ENCODE results near the gene HDGFL1. TPM values are rescaled to one million over a fixed set of nuclear protein-coding genes. Genes with fewer than 3 reads are reported as not detected.

Gene HDGFL1
- total and polyA plus RNA-seq, 2 donors (not counting 1 experiment from before 2014, with no cell fraction given) = not detected

DNA sequence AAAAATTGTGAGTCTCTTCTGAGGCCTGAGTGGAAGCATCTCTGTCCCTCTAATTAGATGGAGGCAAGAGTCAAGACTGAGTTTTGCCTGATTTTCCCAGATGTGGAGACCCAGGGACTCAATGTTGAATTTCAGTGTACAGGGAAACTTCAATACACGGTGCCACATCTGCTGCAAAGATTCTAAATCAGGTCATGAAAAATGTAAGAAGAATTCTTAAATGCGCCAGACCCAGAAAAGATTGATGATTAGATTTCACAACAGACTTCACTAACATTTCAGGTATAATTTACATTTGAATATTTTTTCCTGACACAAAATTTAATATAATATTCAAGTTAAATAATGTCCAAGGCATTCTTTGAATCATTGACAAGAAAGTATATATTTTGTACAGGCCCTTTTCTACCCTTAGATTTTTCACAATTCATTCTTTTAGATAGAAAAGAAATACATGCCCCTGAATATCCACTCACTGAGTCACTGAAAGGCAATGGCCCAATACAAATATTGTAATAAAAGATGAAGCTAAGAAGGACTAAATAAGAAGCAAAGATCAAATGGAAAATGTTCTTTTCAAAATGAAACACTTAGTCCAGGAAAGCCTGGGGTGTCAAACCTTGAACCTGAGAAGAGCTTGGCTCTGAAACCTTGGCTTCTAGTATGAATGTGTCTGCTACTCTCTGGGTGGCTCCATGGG lies 18.2 kb upstream of the HDGFL1 start:
- Histone ChIP-seq H4K20me1 (ENCODE audit: control insufficient read depth, extremely low read depth, insufficient read depth, low read length) (no peaks in the 10 kb centered on the region), H3K4me3 (replicated peaks in 1 of 4; ENCODE audit: control extremely low read depth in 1 of 4, insufficient read depth in 1 of 4, low read depth in 3 of 4, low read length in 4 of 4) (no peak overlapping the region), H3K4me2 (ENCODE audit: extremely low read depth, insufficient read depth, low read length) (no peak overlapping the region), H3K9me3 (ENCODE audit: control insufficient read depth, insufficient read depth, low read depth, low read length) (no peaks in the 10 kb centered on the region), H3K27me3 (ENCODE audit: control insufficient read depth, insufficient read depth, low read length) (no peaks in the 10 kb centered on the region), H3K36me3 (ENCODE audit: control insufficient read depth, insufficient read depth, low read length) (no peaks in the 10 kb centered on the region), H2AFZ (ENCODE audit: low read length) (no peak overlapping the region), H3K9ac (ENCODE audit: insufficient read depth, low read length) (no peak overlapping the region), H3K79me2 (ENCODE audit: control insufficient read depth, insufficient read depth, low read length) (no peaks in the 10 kb centered on the region), H3K4me1 (ENCODE audit: control insufficient read depth, extremely low read depth, insufficient read depth, low read length) (no peaks in the 10 kb centered on the region), H3K27ac (ENCODE audit: insufficient read depth, low read length) (no peak overlapping the region)
- peak; percentile 28 to 70 for DNase-seq (ENCODE audit: low read depth in 2 of 2)
- TF ChIP-seq CTCF (conservative IDR thresholded peaks at IDR 0.05 in 1 of 2, IDR thresholded peaks at IDR 0.05 in 1 of 2; ENCODE audit: low read depth in 1 of 2, low read length in 2 of 2) (no peak), EZH2 (IDR thresholded peaks at IDR 0.05; ENCODE audit: low read length, missing control alignments) (no peak)

DNA sequence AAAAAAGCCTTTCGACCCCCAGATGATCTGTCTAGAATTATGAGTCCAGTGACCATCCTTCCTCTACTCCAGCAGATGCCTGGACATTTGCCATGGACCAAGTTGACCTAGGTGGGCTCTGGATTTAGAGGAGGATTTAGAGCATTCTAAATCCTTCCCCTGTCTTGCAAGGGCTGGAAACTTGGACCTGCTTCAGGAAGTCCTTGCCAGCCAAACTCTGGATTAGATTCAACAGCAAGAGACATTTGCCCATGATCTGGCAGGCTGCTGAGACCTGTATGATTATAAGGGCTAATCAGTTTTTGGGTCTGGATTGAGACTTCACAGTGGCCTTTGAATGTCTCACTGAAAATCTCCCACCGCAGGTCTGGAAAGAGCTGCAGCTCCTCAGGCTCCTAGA lies 13.1 kb upstream of the HDGFL1 start:
- no peak for DNase-seq (ENCODE audit: low read depth in 2 of 2)
- no peak for TF ChIP-seq CTCF (conservative IDR thresholded peaks at IDR 0.05 in 1 of 2, IDR thresholded peaks at IDR 0.05 in 1 of 2; ENCODE audit: low read depth in 1 of 2, low read length in 2 of 2)
- no peak for TF ChIP-seq EZH2 (IDR thresholded peaks at IDR 0.05; ENCODE audit: low read length, missing control alignments)
- H3K36me3 ChIP-seq (ENCODE audit: control insufficient read depth, insufficient read depth, low read length) = no peaks in the 10 kb centered on the region
- H3K4me1 ChIP-seq (ENCODE audit: control insufficient read depth, extremely low read depth, insufficient read depth, low read length) = no peaks in the 10 kb centered on the region
- no peak overlapping the region for H2AFZ ChIP-seq (ENCODE audit: low read length)
- no peaks in the 10 kb centered on the region for H3K27me3 ChIP-seq (ENCODE audit: control insufficient read depth, insufficient read depth, low read length)
- H3K79me2 ChIP-seq (ENCODE audit: control insufficient read depth, insufficient read depth, low read length) = no peaks in the 10 kb centered on the region
- no peak overlapping the region for H3K9ac ChIP-seq (ENCODE audit: insufficient read depth, low read length)
- no peak overlapping the region for H3K27ac ChIP-seq (ENCODE audit: insufficient read depth, low read length)
- no peaks in the 10 kb centered on the region for H3K9me3 ChIP-seq (ENCODE audit: control insufficient read depth, insufficient read depth, low read depth, low read length)
- no peaks in the 10 kb centered on the region for H4K20me1 ChIP-seq (ENCODE audit: control insufficient read depth, extremely low read depth, insufficient read depth, low read length)
- H3K4me3 ChIP-seq (replicated peaks in 1 of 4; ENCODE audit: control extremely low read depth in 1 of 4, insufficient read depth in 1 of 4, low read depth in 3 of 4, low read length in 4 of 4) = no peak overlapping the region
- no peak overlapping the region for H3K4me2 ChIP-seq (ENCODE audit: extremely low read depth, insufficient read depth, low read length)

DNA sequence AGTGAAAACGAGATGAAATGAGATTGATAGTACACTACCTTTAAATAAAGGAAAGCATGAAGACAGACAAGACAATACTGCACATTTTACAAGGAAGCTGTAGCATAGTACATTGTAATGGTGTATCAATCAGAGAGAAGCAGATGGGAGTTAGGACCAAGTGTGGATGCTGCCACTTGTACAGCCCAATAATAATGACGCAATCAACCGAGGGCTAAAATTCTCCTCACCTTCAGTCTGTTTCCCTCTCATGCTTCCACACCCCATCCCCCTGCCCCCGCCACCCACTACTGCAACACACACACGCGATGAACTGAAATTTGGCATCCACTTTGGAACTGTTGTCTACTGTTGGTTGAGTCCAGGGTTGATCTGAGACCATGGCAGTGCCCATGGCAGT lies 12.4 kb upstream of the HDGFL1 start:
- no peak overlapping the region for H3K4me3 ChIP-seq (replicated peaks in 1 of 4; ENCODE audit: control extremely low read depth in 1 of 4, insufficient read depth in 1 of 4, low read depth in 3 of 4, low read length in 4 of 4)
- no peaks in the 10 kb centered on the region for H3K27me3 ChIP-seq (ENCODE audit: control insufficient read depth, insufficient read depth, low read length)
- H3K36me3 ChIP-seq (ENCODE audit: control insufficient read depth, insufficient read depth, low read length) = no peaks in the 10 kb centered on the region
- H3K4me1 ChIP-seq (ENCODE audit: control insufficient read depth, extremely low read depth, insufficient read depth, low read length) = no peaks in the 10 kb centered on the region
- H4K20me1 ChIP-seq (ENCODE audit: control insufficient read depth, extremely low read depth, insufficient read depth, low read length) = no peaks in the 10 kb centered on the region
- no peak overlapping the region for H3K4me2 ChIP-seq (ENCODE audit: extremely low read depth, insufficient read depth, low read length)
- H3K27ac ChIP-seq (ENCODE audit: insufficient read depth, low read length) = no peak overlapping the region
- no peak overlapping the region for H2AFZ ChIP-seq (ENCODE audit: low read length)
- H3K9me3 ChIP-seq (ENCODE audit: control insufficient read depth, insufficient read depth, low read depth, low read length) = no peaks in the 10 kb centered on the region
- TF ChIP-seq CTCF (conservative IDR thresholded peaks at IDR 0.05 in 1 of 2, IDR thresholded peaks at IDR 0.05 in 1 of 2; ENCODE audit: low read depth in 1 of 2, low read length in 2 of 2) = no peak
- no peak for TF ChIP-seq EZH2 (IDR thresholded peaks at IDR 0.05; ENCODE audit: low read length, missing control alignments)
- H3K9ac ChIP-seq (ENCODE audit: insufficient read depth, low read length) = no peak overlapping the region
- DNase-seq (ENCODE audit: low read depth in 2 of 2) = no peak
- H3K79me2 ChIP-seq (ENCODE audit: control insufficient read depth, insufficient read depth, low read length) = no peaks in the 10 kb centered on the region

Data from fibroblast of lung (primary cell).